K562 (cell line): ENCODE data around the gene SULT1A2. TPM values are rescaled to one million over a fixed set of nuclear protein-coding genes. Genes with fewer than 3 reads are reported as not detected.
A peak's percentile ranks its signal among the peaks of the same experiment; 100 is the strongest.

ENCODE experiments used
- CTCF ChIP-seq, 3 experiments: IDR thresholded peaks in 2 of 3; conservative IDR thresholded peaks in 1 of 3; 2 replicates each; pipeline ENCODE4 v1.5.1; 2011 to 2012; ENCODE audit warnings: low read length in 3 of 3, mild to moderate bottlenecking in 3 of 3, control low read depth in 2 of 3, improper control_type of control experiment in 1 of 3, inconsistent platforms in 1 of 3, low read depth in 1 of 3, mixed read lengths in 1 of 3, moderate library complexity in 1 of 3; ENCODE audit not compliant: insufficient read depth in 2 of 3
- MAZ ChIP-seq, 2 experiments: fragments of 450-650 bp in 1 of 2; sonication (generic) in 1 of 2; formaldehyde crosslinking; IDR thresholded peaks in 1 of 2; conservative IDR thresholded peaks in 1 of 2; 2 replicates each; pipeline versions ENCODE4 v1.4.0 to v1.5.0; 2020; ENCODE audit warnings: mild to moderate bottlenecking in 1 of 2, missing genetic modification reagents in 1 of 2
- REST ChIP-seq, 2 experiments: fragments of 450-650 bp; formaldehyde crosslinking in 1 of 2; IDR thresholded peaks; 2 replicates each; pipeline versions ENCODE4 v1.4.0 to v1.6.1; 2014 to 2020; ENCODE audit warnings: mild to moderate bottlenecking in 2 of 2, borderline replicate concordance in 1 of 2, low read depth in 1 of 2
- SIN3A ChIP-seq, 2 experiments: fragments of 150-350 bp in 1 of 2; IDR thresholded peaks; 2 replicates each; pipeline ENCODE4 v1.6.1; 2011 to 2016; ENCODE audit warnings: borderline replicate concordance in 2 of 2, low read depth in 2 of 2, low read length in 2 of 2, mild to moderate bottlenecking in 2 of 2, moderate library complexity in 2 of 2; ENCODE audit not compliant: control insufficient read depth in 1 of 2
- polyA plus RNA-seq, 8 experiments: library from polyadenylated mRNA; depleted of rRNA in 4 of 8; stranded (reverse) in 5 of 8; unstranded in 3 of 8; fragments of >200 nt; fragmentation: Nextera tagmentation in 2 of 8; fragmentation: Illumina TruSeq in 1 of 8; extraction: Ambion mirVana in 2 of 8; extraction: Trizol in 1 of 8; gene quantifications; 2 replicates each; pipeline versions ENCODE4 v1.2.1 to v1.2.3, GENCODE V29; 2011 to 2014; ENCODE audit warnings: inconsistent platforms in 1 of 8, missing spikeins in 1 of 8
- total RNA-seq, 7 experiments: library from RNA; depleted of rRNA in 6 of 7; stranded (reverse); fragments of >200 nt in 6 of 7; fragmentation: Illumina TruSeq in 2 of 7; extraction: Trizol in 2 of 7; gene quantifications; 2 replicates each; pipeline versions ENCODE4 v1.2.1 to v1.2.3, GENCODE V29; 2011 to 2021; ENCODE audit warnings: low replicate concordance in 1 of 7

Gene SULT1A2
- total and polyA plus RNA-seq, 9 of the 15 experiments (the other 6 are each of a cell fraction or from before 2014, with no cell fraction given) = 0.73 to 3.2 (median 1.7) TPM

- TF ChIP-seq REST (IDR thresholded peaks at IDR 0.05; ENCODE audit: borderline replicate concordance) = peak; percentile 81; the same call in 1 of the 2 replicates
- TF ChIP-seq REST (CRISPR knock-in tag; IDR thresholded peaks at IDR 0.05; ENCODE audit: low read depth) = no peak
- TF ChIP-seq SIN3A (IDR thresholded peaks at IDR 0.05; ENCODE audit: borderline replicate concordance in 2 of 2, control insufficient read depth in 1 of 2, low read depth in 2 of 2, low read length in 2 of 2) = no peak
- peak in 1 of 2 experiments; percentile 35; a peak in 1 of 4 replicates for TF ChIP-seq MAZ (CRISPR knock-in tag; conservative IDR thresholded peaks at IDR 0.05 in 1 of 2, IDR thresholded peaks at IDR 0.05 in 1 of 2)
- TF ChIP-seq CTCF (IDR thresholded peaks at IDR 0.05 in 2 of 3, conservative IDR thresholded peaks at IDR 0.05 in 1 of 3; ENCODE audit: insufficient read depth in 2 of 3, low read depth in 1 of 3, low read length in 3 of 3) = peak; percentile 58 to 89 (median 64)
Observed at GRCh38 chr16:28549301-28549899, 47.5 kb downstream of the SULT1A2 start (continued).
